ENCODE data around the gene CEMIP2.

DNA sequence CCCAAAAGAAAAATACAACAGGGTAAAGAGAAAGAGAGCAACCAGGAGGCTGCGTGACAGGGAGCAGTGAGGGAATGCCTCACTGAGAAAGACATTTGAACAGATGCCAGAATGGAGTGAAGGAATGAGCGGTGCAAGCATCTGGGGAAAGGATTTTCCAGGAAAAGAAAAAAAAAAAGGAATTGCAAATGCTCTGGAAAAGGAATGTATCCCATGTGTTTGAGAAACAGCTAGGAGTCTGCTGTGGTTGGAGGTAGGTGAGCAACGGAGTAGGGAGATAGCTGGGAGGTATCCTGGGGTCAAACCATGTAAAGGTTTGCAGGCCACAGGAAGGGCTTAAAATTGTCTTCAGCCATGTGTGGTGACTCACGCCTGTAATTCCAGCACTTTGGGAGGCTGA lies 23.6 kb upstream of the CEMIP2 start:
- TF ChIP-seq, protein P1, sequence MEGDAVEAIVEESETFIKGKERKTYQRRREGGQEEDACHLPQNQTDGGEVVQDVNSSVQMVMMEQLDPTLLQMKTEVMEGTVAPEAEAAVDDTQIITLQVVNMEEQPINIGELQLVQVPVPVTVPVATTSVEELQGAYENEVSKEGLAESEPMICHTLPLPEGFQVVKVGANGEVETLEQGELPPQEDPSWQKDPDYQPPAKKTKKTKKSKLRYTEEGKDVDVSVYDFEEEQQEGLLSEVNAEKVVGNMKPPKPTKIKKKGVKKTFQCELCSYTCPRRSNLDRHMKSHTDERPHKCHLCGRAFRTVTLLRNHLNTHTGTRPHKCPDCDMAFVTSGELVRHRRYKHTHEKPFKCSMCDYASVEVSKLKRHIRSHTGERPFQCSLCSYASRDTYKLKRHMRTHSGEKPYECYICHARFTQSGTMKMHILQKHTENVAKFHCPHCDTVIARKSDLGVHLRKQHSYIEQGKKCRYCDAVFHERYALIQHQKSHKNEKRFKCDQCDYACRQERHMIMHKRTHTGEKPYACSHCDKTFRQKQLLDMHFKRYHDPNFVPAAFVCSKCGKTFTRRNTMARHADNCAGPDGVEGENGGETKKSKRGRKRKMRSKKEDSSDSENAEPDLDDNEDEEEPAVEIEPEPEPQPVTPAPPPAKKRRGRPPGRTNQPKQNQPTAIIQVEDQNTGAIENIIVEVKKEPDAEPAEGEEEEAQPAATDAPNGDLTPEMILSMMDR (IDR thresholded peaks at IDR 0.05) = no peak
- TF ChIP-seq RFX5 (IDR thresholded peaks at IDR 0.05; ENCODE audit: low read length) = no peak
